IMR-90 (cell line): Measurements from ENCODE around the gene TNS3. TPM values are rescaled to one million over a fixed set of nuclear protein-coding genes. Genes with fewer than 3 reads are reported as not detected.

Experiments
- ATAC-seq: fragments of 200-7000 bp; cut with Tn5 transposase; 2 replicates; pipeline ENCODE4 v1.9.1; 2020; ENCODE audit warnings: low read depth, mild to moderate bottlenecking, moderate library complexity
- BruUV-seq: library from RNA; stranded (reverse); fragments of 400-500 nt; replicated peaks from 2 replicates; lab custom pipeline; 2021; lab: Mats Ljungman, UMichigan
- CTCF ChIA-PET: fragments of 300-600 bp; formaldehyde crosslinking; extraction: SDS; loops from one replicate; lab custom pipeline; 2021; ENCODE audit warnings: antibody characterized with exemption; lab: Yijun Ruan, JAX
- POLR2A ChIA-PET: fragments of 300-600 bp; sonication (Branson Sonifier 250); formaldehyde crosslinking; loops from one replicate; lab custom pipeline; 2022; ENCODE audit warnings: antibody characterized with exemption; ENCODE audit not compliant: unreplicated experiment; lab: Charles Lee
- DNase-seq: peaks from one replicate; pipeline ENCODE4 v3.0.0; 2013
- H2AFZ ChIP-seq: replicated peaks from 2 replicates; pipeline ENCODE3; 2013; ENCODE audit warnings: low read length, mild to moderate bottlenecking; ENCODE audit not compliant: poor library complexity
- H2AK5ac ChIP-seq: 2 replicates; pipeline ENCODE4 v1.6.1; 2013; ENCODE audit warnings: low read depth, low read length, inconsistent platforms
- H2AK9ac ChIP-seq: replicated peaks from 2 replicates; pipeline ENCODE3; 2013; ENCODE audit warnings: mild to moderate bottlenecking, low read depth, low read length, moderate library complexity; ENCODE audit not compliant: poor library complexity
- H2BK120ac ChIP-seq: 2 replicates; pipeline ENCODE4 v1.6.1; 2013; ENCODE audit warnings: low read depth, low read length, inconsistent platforms
- H2BK15ac ChIP-seq: 3 replicates; pipeline ENCODE4 v1.6.1; 2013; ENCODE audit warnings: low read depth, low read length, inconsistent platforms
- H2BK20ac ChIP-seq: 2 replicates; pipeline ENCODE4 v1.6.1; 2013; ENCODE audit warnings: low read depth, mild to moderate bottlenecking, inconsistent platforms, low read length, moderate library complexity
- H2BK5ac ChIP-seq: 2 replicates; pipeline ENCODE4 v1.6.1; 2013; ENCODE audit warnings: mild to moderate bottlenecking, low read depth, low read length, inconsistent platforms; ENCODE audit not compliant: poor library complexity, severe bottlenecking
- H3K14ac ChIP-seq: replicated peaks from 2 replicates; pipeline ENCODE4 v1.6.1; 2013; ENCODE audit warnings: low read depth, low read length, inconsistent platforms
- H3K18ac ChIP-seq: 2 replicates; pipeline ENCODE4 v1.6.1; 2013; ENCODE audit warnings: low read depth, low read length, control low read depth
- H3K23ac ChIP-seq: 2 replicates; pipeline ENCODE4 v1.6.1; 2013; ENCODE audit warnings: low read depth, low read length, inconsistent platforms
- H3K27ac ChIP-seq: 2 replicates; pipeline ENCODE4 v1.5.1; 2013; ENCODE audit warnings: mild to moderate bottlenecking, control low read depth, low read length; ENCODE audit not compliant: insufficient read depth
- H3K27me3 ChIP-seq: 2 replicates; pipeline ENCODE4 v1.6.1; 2013; ENCODE audit warnings: low read length; ENCODE audit not compliant: control insufficient read depth, insufficient read depth
- H3K36me3 ChIP-seq: 2 replicates; pipeline ENCODE4 v1.6.1; 2013; ENCODE audit warnings: low read length, mixed read lengths; ENCODE audit not compliant: control insufficient read depth, insufficient read depth
- H3K4ac ChIP-seq: 2 replicates; pipeline ENCODE4 v1.6.1; 2013; ENCODE audit warnings: low read depth, low read length, inconsistent platforms
- H3K4me1 ChIP-seq: 2 replicates; pipeline ENCODE4 v1.6.1; 2013; ENCODE audit warnings: low read length, mixed read lengths; ENCODE audit not compliant: control insufficient read depth, insufficient read depth
- H3K4me2 ChIP-seq: 2 replicates; pipeline ENCODE4 v1.6.1; 2013; ENCODE audit warnings: low read depth, mild to moderate bottlenecking, control low read depth, low read length, moderate library complexity
- H3K4me3 ChIP-seq: 2 replicates; pipeline ENCODE4 v1.5.1; 2013; ENCODE audit warnings: low read depth, mild to moderate bottlenecking, control low read depth, low read length, moderate library complexity; ENCODE audit not compliant: insufficient read depth
- H3K56ac ChIP-seq: 2 replicates; pipeline ENCODE4 v1.6.1; 2013; ENCODE audit warnings: low read length, inconsistent platforms; ENCODE audit not compliant: insufficient read depth; ENCODE audit errors: extremely low read depth
- H3K79me1 ChIP-seq, 2 experiments: 2 replicates each; pipeline ENCODE4 v1.6.1; 2013; ENCODE audit warnings: low read length in 2 of 2, inconsistent platforms in 1 of 2, low read depth in 1 of 2
- H3K9ac ChIP-seq: 2 replicates; pipeline ENCODE4 v1.6.1; 2013; ENCODE audit warnings: low read depth, low read length, control low read depth
- H3K9me1 ChIP-seq: 2 replicates; pipeline ENCODE4 v1.6.1; 2013; ENCODE audit warnings: low read length, inconsistent platforms; ENCODE audit not compliant: insufficient read depth
- H3K9me3 ChIP-seq: 2 replicates; pipeline ENCODE4 v1.6.1; 2013; ENCODE audit warnings: low read length; ENCODE audit not compliant: control insufficient read depth, insufficient read depth
- H4K20me1 ChIP-seq: 2 replicates; pipeline ENCODE4 v1.6.1; 2013; ENCODE audit warnings: low read length, inconsistent platforms; ENCODE audit not compliant: insufficient read depth
- H4K5ac ChIP-seq: 2 replicates; pipeline ENCODE4 v1.6.1; 2013; ENCODE audit warnings: mild to moderate bottlenecking, low read depth, low read length, control low read depth
- H4K8ac ChIP-seq, 2 experiments: 2 replicates each; pipeline ENCODE4 v1.6.1; 2013; ENCODE audit warnings: low read depth in 2 of 2, low read length in 2 of 2, control low read depth in 1 of 2, inconsistent platforms in 1 of 2
- H4K91ac ChIP-seq: 2 replicates; pipeline ENCODE4 v1.6.1; 2013; ENCODE audit warnings: low read depth, low read length, inconsistent platforms; ENCODE audit not compliant: insufficient read depth
- BHLHE40 ChIP-seq: fragments of 150-350 bp; IDR thresholded peaks from 2 replicates; pipeline ENCODE4 v1.6.1; 2016; ENCODE audit warnings: mild to moderate bottlenecking, low read depth, low read length
- CEBPB ChIP-seq: IDR thresholded peaks from 2 replicates; pipeline ENCODE4 v1.6.1; 2012; ENCODE audit warnings: low read depth, low read length, improper control_type of control experiment
- CHD1 ChIP-seq: IDR thresholded peaks from 2 replicates; pipeline ENCODE4 v1.6.1; 2012; ENCODE audit warnings: low read depth, low read length, improper control_type of control experiment
- ELK1 ChIP-seq: fragments of 150-350 bp; IDR thresholded peaks from 2 replicates; pipeline ENCODE4 v1.6.1; 2016; ENCODE audit warnings: low read depth, mild to moderate bottlenecking, low read length, moderate library complexity, borderline replicate concordance
- FOS ChIP-seq: fragments of 150-350 bp; IDR thresholded peaks from 2 replicates; pipeline ENCODE4 v1.6.1; 2016; ENCODE audit warnings: low read depth, low read length
- MAFK ChIP-seq: IDR thresholded peaks from 2 replicates; pipeline ENCODE4 v1.6.1; 2012; ENCODE audit warnings: low read depth, low read length, improper control_type of control experiment
- MXI1 ChIP-seq: IDR thresholded peaks from 2 replicates; pipeline ENCODE4 v1.6.1; 2012; ENCODE audit warnings: low read depth, mild to moderate bottlenecking, low read length, moderate library complexity, borderline replicate concordance
- NFE2L2 ChIP-seq: fragments of 150-350 bp; IDR thresholded peaks from 2 replicates; pipeline ENCODE4 v1.6.1; 2016; ENCODE audit warnings: low read depth, mild to moderate bottlenecking, low read length
- POLR2A ChIP-seq: IDR thresholded peaks from 2 replicates; pipeline ENCODE4 v1.6.1; 2012; ENCODE audit warnings: mild to moderate bottlenecking, low read depth, low read length
- RAD21 ChIP-seq: IDR thresholded peaks from 2 replicates; pipeline ENCODE4 v1.6.1; 2012; ENCODE audit warnings: low read length, improper control_type of control experiment
- RCOR1 ChIP-seq: IDR thresholded peaks from 2 replicates; pipeline ENCODE4 v1.6.1; 2012; ENCODE audit warnings: mild to moderate bottlenecking, low read length, improper control_type of control experiment; ENCODE audit not compliant: insufficient replicate concordance
- RFX5 ChIP-seq: IDR thresholded peaks from 2 replicates; pipeline ENCODE4 v1.8.0; 2012; ENCODE audit warnings: low read depth, mild to moderate bottlenecking, low read length, moderate library complexity
- SMC3 ChIP-seq: fragments of 150-350 bp; IDR thresholded peaks from 2 replicates; pipeline ENCODE4 v1.6.1; 2016; ENCODE audit warnings: low read depth, mild to moderate bottlenecking, antibody characterized with exemption, low read length, moderate library complexity
- WGBS, 2 experiments: methylation state at CpG; one replicate each; pipeline versions ENCODE4 v1.1.5 to v1.1.7; 2013; ENCODE audit warnings: missing lambda C conversion rate in 2 of 2; ENCODE audit not compliant: insufficient read length in 1 of 2; ENCODE audit errors: extremely low coverage in 2 of 2; 5-methylcytosine and 5-hydroxymethylcytosine counted together
- dilution Hi-C: fragments of 300-500 bp; cut with HindIII; formaldehyde crosslinking; loops from one replicate; pipeline ENCODE4 v1.14.3; 2018; ENCODE audit warnings: low sequenced_read_pairs; ENCODE audit not compliant: unreplicated experiment
- in situ Hi-C: fragments of 300-500 bp; cut with MboI; formaldehyde crosslinking; loops from 3 replicates; pipeline ENCODE4 v1.14.3; 2019; ENCODE audit warnings: low sequenced_read_pairs, inconsistent platforms, mixed read lengths
- intact Hi-C: fragments of 100-400 bp; cut with micrococcal nuclease; formaldehyde crosslinking; loops from 2 replicates; pipeline ENCODE4 v1.10.0; 2022
- polyA plus RNA-seq, 3 experiments: library from polyadenylated mRNA; depleted of rRNA; stranded (reverse); fragments of >200 nt; gene quantifications; 2 replicates each; pipeline ENCODE4 v1.2.3, GENCODE V29; 2012; ENCODE audit warnings: low replicate concordance in 1 of 3
- total RNA-seq: library from RNA; depleted of rRNA; stranded (reverse); fragments of >200 nt; gene quantifications from 2 replicates; pipeline ENCODE4 v1.2.3, GENCODE V29; 2012
- TF ChIP-seq, protein P1 (sequence below): fragments of 150-350 bp; IDR thresholded peaks from 2 replicates; pipeline ENCODE4 v1.6.1; 2017; ENCODE audit warnings: mild to moderate bottlenecking, antibody characterized with exemption, low read length, low read depth

The TNS3 gene
- total and polyA plus RNA-seq, 2 of the 4 experiments (the other 2 are of a cell fraction) = 64.3 to 79.2 TPM

- WGBS, 2 experiments = 100% methylated on average over 2 of the region's 16 CpGs; no CpG with 5 or more reads in 1 of the 2 experiments
- H3K9me1 ChIP-seq = peaks cover 52% of the 10 kb centered on the region
- no peak overlapping the region for H2BK20ac ChIP-seq
- H3K56ac ChIP-seq = no peak overlapping the region
- peaks cover 44% of the 10 kb centered on the region for H4K20me1 ChIP-seq
- no peak overlapping the region for H4K91ac ChIP-seq
- no peak overlapping the region for H4K5ac ChIP-seq
- no peak overlapping the region for H2AK9ac ChIP-seq
- no peak for TF ChIP-seq POLR2A
- TF ChIP-seq BHLHE40 = no peak
- TF ChIP-seq NFE2L2 = no peak
- no peak for TF ChIP-seq FOS
- TF ChIP-seq, protein P1, sequence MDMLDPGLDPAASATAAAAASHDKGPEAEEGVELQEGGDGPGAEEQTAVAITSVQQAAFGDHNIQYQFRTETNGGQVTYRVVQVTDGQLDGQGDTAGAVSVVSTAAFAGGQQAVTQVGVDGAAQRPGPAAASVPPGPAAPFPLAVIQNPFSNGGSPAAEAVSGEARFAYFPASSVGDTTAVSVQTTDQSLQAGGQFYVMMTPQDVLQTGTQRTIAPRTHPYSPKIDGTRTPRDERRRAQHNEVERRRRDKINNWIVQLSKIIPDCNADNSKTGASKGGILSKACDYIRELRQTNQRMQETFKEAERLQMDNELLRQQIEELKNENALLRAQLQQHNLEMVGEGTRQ = no peak
- TF ChIP-seq MAFK = no peak
- no peak for TF ChIP-seq ELK1
- TF ChIP-seq RCOR1 = no peak
- TF ChIP-seq SMC3 = no peak
- TF ChIP-seq CEBPB = no peak
- TF ChIP-seq CHD1 = no peak
- no peak for TF ChIP-seq RAD21
- no peak for TF ChIP-seq MXI1
- TF ChIP-seq RFX5 = no peak
- no peak overlapping the region for H2BK5ac ChIP-seq
- no peak overlapping the region for H3K27ac ChIP-seq
- H3K27me3 ChIP-seq = no peaks in the 10 kb centered on the region
- H2BK15ac ChIP-seq = 0 out of 3 replicates have a peak overlapping the region, but pooled peaks have one; percentile 48
- H2AK5ac ChIP-seq = peak overlapping the region; percentile 24
- DNase-seq (no peak), ATAC-seq (no peak)
- H3K18ac ChIP-seq = no peak overlapping the region
- no peak overlapping the region for H3K4me3 ChIP-seq
- no peak overlapping the region for H3K4me2 ChIP-seq
- H3K4me1 ChIP-seq = peaks cover 54% of the 10 kb centered on the region
- no TSS peak for BruUV-seq
- H3K23ac ChIP-seq = 0 out of 2 replicates have a peak overlapping the region, but pooled peaks have one; percentile 22
- H3K36me3 ChIP-seq = peaks cover 14% of the 10 kb centered on the region
- 0 out of 2 replicates have a peak overlapping the region, but pooled peaks have one; percentile 68 for H3K4ac ChIP-seq
- dilution Hi-C loops = no loop called here
- 0 out of 2 replicates have a peak overlapping the region, but pooled peaks have one; percentile 22 for H2BK120ac ChIP-seq
- in situ Hi-C loops = no loop called here
- ChIA-PET CTCF (no interaction called here), POLR2A (interaction anchor here (0.5 kb wide), 1 partner anchor 9 kb away, joined by 3 read pairs; no protein-coding TSS in a partner anchor)
- peaks cover 27 to 89% of the 10 kb centered on the region in 2 experiments for H3K79me1 ChIP-seq
- H3K9me3 ChIP-seq = no peaks in the 10 kb centered on the region
- H3K9ac ChIP-seq = no peak overlapping the region
- intact Hi-C loops = no loop called here
- no peak overlapping the region for H2AFZ ChIP-seq
- H4K8ac ChIP-seq = no peak overlapping the region
- H3K14ac ChIP-seq = peak overlapping the region; percentile 49; the same call in 1 of the 2 replicates
These were observed 251.2 kb downstream of the TNS3 start for GRCh38 chr7:47330561-47331178.
